ENCODE data around the gene MYEOV.

Gene MYEOV

DNA sequence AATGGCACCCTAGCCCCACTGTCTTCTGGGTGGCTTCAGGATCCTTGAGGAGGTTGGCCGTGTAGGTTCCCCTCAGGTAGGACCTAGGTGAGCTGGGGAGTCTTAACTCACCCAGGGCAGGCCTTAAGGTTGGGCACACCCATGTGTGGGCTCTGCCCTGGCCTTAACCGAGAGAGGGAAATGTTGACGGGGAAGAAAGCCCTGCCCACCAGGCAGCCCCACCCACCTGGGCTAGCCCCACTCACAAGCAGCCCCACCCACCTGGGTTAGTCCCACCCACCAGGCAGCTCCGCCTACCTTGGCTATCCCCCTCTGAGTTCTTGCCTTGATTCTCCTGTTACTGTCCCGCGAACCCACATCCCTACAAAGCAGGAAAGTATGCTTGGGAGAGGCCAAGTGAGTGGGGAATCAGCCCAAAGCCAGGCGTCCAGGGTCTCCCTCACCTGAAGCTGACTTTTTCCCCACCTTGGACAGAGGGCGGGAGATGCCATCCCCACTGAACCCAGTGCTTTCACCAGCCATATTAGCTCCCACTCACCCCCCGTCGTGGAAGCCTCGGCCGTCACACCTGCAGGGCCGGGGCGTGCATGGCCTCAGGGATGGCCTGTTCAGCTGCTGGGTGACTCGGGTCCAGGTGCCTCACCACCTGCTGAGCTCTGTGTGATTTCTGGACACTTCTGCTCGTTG lies at the start of gene MYEOV:
MYEOV (plus strand) TSS at position 337 of the 687 bp plus-strand sequence. CDS start 1,200 bp downstream, outside the sequence.
- in situ Hi-C loops (cut with MboI; ENCODE audit: low sequenced_read_pairs) = loop anchor here (10.0 kb wide), 1 partner anchor 351 kb away; the partner anchor contains the start of gene CCND1

DNA sequence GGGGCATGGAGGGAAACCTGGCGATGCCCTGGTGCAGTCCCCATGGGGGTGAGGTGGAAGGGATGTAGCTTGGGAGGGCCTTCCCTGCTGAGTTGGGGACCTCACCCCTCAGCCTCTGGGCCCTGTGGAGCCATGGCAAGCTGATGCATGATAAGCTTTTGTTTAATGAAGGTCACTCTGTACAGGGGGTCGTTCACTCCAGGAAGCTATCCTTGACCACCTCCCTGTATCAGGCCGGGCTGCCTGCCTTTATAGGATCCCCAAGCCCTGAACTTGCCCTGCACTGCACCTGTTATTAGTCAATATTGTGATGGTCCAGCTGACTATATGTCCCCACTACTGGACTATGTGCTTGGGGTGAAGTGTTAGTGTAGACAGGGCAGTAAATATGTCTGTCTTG lies 49.7 kb upstream of the MYEOV start:
- in situ Hi-C loops (cut with MboI; ENCODE audit: low sequenced_read_pairs) = no loop called here

DNA sequence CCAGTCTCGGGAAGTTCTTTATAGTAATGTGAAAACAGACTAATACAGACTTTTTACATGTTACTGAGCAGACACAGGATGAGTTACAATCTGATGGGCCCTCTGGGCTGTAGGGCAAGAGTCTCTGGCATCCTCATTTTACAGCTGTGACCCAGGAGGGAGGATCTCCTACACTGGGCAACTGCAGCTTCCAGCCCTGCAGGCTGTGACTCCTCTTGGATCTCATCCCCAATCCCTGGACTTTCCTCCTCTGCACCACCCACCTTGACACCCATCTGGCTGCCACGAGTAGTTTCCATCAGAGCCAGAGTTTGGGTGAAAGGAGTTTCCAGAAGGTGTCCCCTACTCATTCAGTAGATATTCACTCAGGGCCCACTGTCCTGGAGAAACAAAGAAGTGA lies 48.9 kb upstream of the MYEOV start:
- in situ Hi-C loops (cut with MboI; ENCODE audit: low sequenced_read_pairs) = no loop called here

DNA sequence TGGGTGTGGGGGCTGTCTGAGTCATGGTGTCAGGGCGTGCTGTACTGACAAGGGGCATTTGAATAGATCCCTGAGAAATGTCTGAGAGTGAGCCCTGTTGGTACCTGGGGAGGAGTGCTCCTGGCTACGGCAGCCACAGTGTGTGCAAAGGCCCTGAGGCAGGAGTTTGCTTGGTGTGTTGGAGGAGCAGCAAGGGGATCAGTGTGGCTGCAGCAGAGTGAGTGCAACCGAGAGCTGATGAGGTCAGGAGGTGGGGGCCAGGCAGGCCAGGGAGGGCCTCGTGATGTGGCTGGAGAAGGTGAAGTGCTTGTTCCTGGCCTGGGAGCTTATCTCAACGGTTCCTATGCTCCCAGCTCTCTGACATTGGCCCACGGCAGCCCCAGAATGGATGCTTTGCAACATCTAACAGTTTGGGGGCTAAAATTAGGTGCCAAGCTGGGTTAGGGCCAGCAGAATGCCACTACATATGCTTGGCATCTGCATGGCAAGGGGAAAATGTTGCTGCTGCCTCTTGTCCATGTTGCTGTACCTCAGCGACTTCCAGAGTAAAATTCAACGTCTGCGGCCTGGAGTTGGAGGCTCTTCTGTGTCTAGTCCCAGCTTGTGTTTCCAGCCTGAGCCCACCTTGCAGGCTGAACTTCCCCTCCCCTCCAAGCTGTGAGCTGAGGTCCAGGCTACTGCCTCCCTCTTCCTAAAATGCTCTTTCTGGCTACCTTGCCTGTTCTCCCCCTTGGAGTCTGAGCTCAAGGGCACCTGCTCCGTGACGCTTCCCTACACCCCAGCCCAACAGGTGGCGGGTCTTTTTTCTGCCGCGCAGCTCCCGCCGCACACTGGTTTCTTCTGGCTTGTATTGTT lies 48.2 kb upstream of the MYEOV start:
- in situ Hi-C loops (cut with MboI; ENCODE audit: low sequenced_read_pairs) = no loop called here

DNA sequence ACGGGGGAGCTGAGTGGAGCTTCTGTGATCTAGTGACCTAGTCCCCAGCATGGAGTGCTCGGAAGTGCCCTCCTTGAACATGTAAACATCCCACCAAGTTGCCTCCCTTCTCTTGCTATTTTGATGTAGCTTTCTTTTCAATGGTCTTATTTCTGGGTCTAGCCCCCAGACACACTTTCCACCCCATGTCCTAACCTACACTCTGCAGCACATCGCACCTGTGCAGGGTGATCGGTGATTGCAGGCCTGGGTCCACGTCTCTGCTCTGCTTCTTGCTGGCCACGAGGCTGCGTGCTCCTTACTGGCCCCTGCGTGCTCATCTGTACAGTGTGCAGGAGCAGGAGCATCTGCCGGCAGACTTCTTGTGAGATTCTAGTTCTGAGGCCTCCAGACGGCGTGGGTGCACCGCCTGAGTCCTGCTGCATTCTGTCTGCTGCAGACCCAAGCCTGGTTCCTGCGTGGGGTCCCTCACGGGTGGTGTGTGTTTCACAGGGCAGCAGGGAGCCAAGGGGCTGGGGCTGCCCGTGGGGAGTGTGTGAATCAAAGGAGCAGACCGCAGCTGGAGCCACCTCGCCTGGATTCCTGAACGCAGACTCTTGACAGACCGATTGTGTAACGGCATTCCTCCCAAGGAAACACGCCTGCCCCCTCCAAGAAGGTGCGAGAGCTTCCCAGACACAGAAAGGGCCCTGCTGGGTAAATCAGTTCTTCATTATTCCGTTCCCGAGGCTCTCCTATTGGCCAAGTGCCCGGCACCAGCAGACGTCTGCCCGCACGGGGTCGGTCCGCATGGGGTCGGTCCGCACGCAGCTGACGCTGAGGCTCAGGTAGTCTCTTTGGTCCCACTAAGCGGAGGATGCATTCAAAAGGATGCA lies 44.4 kb upstream of the MYEOV start:
- in situ Hi-C loops (cut with MboI; ENCODE audit: low sequenced_read_pairs) = no loop called here

DNA sequence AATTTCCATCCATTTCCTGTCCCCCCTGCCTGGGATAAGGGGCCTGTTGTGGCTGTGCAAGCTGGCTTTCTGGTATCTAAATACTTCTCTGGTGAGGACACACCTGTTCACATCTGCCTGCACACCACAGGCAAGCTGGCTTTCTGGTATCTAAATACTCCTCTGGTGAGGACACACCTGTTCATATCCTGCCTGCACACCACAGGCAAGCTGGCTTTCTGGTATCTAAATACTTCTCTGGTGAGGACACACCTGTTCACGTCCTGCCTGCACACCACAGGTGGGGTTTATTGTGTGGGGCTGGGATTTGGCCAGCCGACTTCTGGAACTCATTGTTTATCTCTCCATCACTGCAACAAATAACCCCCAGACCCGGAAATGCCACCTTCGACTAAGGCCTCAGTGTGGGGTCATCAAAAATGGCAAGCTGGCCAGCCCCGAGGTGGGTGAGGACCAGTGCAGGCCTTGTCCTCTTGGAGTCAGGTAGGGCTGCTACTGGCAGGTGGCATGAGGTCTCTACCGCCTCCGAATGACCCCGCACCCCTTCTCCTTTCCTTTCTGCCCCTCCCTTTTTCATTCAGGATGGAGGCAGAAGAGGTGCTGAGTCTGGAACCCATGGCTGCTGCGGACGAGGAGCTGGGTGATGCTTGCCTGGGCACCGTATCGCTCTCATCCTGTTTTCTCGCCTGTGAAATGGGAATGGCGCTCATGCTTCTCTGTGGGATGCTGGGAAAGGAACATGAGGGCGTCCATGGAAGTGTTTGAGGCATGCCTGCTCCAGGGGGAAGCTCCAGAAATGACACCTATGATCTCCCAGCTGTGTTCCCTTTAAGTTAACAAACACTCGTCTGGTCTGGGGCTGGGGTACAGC lies 43.5 kb upstream of the MYEOV start:
- in situ Hi-C loops (cut with MboI; ENCODE audit: low sequenced_read_pairs) = no loop called here

DNA sequence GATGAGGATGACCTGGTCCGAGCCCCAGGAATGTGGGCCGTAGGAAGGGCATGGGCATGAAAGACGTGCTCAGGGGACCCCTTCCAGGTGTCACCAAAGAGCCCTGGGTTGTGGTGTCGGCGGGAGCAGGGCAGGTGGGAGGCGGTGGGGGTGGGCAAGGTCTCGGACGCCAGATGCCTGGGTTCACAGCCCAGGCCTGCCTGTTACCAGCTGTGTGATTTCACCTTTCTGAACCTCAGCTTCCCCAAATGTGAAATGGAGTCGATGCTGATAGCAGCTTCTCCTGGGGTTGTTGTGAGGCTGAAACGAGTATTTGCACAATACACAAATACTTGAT lies 42.9 kb upstream of the MYEOV start:
- in situ Hi-C loops (cut with MboI; ENCODE audit: low sequenced_read_pairs) = no loop called here

DNA sequence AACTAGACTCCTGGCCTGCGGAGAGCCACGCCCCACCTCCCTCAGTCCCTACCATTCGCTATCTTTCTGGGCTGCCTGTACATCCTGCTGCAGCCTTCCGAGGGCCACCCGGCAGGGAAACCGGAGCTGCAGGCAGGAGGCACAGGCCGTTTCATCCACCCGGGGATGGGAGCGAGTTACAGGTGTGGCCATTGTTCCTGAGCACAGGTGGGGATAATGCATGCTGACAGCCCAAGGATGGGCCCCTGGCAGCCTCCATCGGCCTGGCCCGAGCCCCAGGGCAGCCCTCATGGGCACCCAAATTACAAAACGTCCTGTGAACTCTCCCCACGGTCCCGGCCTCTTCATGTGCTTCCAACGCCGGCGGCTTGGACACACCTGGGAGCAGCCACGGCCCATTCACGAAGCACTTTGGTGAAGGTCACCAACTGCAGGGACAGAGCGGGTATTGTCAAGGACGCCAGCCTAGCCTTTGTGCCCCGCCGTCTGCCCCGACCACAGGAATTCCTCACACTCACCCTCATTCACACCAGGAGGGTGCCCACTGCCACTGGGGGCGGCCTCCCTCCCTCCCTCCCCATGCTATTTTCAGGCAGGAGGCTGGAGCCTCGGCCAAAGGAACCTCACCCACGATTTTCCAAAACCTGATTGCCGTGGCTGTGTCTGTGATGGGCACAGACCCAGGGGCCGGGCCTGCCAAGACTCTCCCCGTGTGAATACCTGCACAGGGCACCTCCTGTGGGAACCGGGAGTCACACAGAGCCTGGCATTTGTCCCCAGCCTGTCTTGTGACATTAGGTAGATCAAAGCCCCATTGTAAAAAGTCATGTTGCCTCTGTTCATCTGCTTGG lies 42.1 kb upstream of the MYEOV start:
- in situ Hi-C loops (cut with MboI; ENCODE audit: low sequenced_read_pairs) = no loop called here

DNA sequence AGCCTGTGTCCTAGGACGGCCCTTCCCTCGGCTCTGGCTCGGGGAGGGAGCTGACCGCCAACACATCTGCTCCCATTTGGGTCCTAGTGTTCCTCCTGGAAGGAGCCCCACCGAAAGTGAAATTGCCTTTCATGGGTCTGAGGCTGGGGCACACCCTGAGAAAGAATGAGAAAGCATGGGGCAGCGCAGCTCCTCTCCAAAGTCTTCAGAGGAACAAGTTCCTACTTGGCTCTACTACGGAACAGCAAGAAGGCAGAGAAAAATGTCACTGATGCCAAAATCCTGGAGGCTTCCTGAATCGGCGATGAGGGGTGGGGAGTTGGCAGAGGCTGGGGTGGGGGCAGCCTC lies 41.5 kb upstream of the MYEOV start:
- in situ Hi-C loops (cut with MboI; ENCODE audit: low sequenced_read_pairs) = no loop called here

DNA sequence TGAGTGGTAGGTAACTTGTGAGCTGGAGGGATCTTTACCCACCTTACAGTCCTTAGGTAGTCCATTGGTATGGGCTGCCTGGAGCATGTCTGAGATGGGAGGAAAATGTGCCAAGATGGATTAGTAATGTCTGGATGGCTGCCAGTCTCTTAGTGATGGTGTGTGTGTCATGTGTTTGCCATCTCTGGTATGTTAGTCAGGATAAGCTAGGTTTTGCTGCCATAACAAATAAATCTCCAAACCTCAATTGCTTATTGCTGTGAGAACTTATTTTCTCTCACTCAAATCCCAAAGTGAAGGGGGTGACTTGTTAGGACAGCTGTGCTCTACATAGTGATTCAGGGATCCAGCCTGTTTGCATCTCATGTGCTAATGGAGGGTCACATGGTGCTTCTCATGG lies 40.9 kb upstream of the MYEOV start:
- in situ Hi-C loops (cut with MboI; ENCODE audit: low sequenced_read_pairs) = no loop called here

DNA sequence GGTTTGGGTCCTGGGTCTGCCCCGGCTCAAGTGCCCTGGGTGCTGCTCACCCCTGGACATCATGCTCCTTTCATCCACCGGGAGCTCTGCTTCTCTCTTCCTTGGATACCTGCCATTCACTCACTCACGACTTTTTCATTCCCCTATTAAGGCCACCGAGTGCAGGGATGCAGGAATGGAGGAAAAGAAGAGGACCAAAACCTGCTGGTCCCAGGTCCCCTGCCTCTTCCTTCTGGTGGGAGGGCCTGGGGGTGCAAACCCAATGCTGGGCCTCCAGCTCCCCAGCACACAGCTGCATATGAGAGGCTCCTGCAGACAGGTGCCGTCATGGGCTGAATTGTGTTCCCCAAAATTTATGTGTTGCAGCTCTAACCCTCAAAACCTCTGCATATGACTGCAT lies 36.8 kb upstream of the MYEOV start:
- in situ Hi-C loops (cut with MboI; ENCODE audit: low sequenced_read_pairs) = no loop called here

DNA sequence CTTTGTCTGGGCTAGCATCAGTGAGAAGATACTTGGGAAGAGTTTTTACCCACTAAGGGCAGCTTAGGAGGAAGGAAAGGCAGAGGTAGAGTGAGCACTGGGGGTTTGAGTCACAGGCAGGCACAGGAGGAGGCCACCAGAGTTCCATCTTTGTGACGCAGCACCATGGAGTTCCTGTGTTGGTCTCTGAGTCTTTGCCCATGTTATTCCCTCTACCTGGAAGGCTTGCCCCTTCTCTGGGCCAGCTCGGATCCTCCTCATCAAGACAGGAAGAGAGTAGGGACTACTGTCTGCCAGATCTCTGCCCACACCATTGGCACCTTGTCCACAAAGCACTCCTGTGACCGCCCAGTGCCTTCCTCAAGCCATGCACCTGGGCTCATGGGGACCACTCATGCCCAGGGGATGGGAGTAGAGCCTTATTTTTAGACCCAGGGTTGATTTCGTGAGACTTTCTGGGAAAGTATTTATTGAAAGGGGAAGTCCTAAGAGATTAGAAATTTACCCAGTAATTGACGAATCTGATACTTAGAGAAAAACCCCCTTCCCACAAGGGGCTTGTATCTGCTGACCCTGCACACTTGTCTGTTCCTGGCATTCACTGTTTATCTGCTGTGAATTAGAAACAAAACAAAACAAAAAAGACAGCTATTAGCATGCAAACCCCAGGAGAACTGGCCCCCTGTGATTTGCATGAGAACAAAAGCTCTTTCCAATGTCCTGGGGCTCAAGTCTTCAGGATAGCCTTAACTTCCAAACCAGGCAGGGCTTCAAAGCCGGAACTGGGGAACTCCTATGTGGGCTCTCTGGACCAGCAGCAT lies 35.9 kb upstream of the MYEOV start:
- in situ Hi-C loops (cut with MboI; ENCODE audit: low sequenced_read_pairs) = no loop called here

DNA sequence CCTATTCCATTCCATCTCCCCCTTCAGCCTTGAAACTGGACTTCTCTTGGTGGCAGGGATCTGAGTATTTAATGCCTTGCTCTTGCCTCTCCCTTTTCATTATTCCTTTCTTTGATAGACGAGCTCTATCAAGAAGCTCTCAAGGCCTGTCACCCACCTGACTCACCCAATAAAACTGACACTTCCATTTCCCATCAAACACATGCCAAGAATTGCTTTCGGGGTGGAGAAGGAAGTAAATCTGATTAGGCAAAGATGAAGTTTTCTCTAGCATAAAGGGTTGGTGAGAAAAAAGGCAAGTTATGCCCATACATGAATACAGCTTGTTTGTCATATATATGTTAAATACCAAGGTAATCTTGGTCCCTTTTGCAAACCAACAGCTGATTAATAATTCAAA lies 34.9 kb upstream of the MYEOV start:
- in situ Hi-C loops (cut with MboI; ENCODE audit: low sequenced_read_pairs) = no loop called here

DNA sequence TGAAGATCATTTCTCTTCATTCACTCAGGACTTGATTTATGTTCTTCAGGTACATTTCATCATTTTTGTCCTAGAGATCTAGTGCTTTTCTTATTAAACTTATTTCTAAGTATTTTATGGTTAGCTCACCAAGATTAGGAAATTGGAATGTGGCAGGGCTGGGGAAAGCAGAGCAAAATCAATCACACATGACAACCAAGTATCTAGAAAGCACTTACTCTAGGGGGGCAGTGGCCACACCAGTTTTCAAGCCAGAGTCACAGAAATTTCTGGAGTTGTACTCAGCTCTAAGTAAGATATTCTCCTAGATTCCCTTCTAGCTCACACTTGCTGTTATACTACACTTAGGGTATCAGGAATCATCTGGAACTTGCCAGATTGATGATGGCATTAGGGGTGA lies 33.3 kb upstream of the MYEOV start:
- in situ Hi-C loops (cut with MboI; ENCODE audit: low sequenced_read_pairs) = no loop called here

DNA sequence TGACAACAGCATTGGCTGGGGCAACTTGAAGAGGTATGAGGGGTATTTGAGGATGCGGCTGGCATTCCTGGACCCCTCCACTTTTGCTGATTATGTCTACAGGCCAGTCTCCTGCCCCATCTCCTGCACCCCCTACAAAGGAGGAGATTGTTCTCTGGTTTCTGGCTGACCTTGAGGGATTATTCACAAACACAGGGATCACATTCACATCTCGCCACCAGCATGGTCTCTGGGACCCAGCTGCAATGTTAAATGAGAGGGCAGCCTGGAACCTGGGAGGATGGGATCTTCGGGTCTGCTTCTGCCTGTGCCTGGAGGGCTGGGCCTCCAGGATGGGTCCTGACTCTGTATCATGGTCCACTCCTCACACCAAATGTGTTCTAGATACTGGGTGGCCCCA lies 32.8 kb upstream of the MYEOV start:
- in situ Hi-C loops (cut with MboI; ENCODE audit: low sequenced_read_pairs) = no loop called here

DNA sequence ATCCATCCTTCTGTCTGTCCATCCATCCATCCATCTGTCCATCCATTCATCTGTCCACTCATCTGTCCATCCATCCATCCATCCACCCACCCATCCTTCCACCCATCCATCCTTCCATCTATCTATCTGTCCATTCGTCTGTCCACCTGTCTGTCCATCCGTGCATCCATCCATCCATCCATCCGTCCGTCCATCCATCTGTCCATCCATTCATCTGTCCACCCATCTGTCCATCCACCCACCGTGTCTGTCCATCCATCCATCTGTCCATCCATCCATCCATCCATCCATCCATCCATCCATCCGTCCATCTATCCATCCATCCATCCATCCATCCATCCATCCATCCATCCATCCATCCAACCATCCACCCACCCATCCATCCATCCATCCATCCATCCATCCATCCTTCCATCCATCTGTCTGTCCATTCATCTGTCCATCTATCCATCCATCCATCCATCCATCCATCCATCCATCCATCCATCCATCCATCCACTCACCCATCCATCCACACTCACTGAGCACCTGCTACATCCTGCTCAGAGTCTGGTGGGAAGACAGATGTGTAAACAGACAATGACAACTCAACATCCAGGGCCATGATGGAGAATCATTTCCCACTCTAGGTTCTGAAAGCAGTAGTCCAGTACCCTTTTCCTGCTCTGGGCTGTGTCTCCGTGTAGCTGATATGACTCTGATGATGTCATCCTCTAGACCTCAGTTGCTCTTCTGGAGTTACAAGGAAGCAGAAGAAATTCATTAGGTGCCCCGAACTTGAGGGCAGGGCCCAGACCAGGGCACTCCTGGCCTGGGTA lies 30.8 kb upstream of the MYEOV start:
- in situ Hi-C loops (cut with MboI; ENCODE audit: low sequenced_read_pairs) = no loop called here

DNA sequence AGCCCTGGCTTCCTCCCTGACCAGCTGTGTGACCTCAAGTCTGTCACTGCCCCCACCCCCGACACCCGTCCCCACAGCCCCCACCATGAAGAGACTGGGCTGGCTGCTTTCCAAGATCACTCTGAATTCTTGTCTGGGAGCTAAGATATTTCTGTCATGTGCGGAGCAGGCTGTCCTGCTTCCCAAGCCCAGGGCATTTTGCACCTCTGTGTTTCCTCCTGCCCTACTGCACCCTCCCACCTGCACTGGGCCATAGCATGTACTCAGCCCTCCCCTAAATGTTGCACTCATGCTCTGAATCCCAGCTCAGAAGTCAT lies 30.3 kb upstream of the MYEOV start:
- in situ Hi-C loops (cut with MboI; ENCODE audit: low sequenced_read_pairs) = no loop called here

DNA sequence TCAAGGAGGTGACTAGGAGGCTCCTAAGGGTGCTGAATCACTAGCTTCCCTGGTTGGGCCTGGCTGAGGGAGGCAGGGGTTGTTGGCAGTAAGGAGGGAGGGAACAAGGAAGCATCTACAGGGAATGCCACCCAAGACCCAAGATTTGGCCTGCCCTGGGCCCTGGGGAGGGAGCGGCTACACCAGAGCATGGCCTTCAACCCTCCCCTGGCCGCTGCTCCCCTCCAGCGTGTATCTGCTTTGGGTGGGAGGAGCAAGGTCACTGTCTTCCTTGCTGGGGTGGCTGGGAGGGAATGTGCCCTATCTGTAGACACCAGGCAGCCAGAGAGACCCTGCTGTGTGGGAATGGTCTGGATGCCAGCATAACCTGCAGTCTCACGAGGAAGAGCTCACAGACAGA lies 29.5 kb upstream of the MYEOV start:
- in situ Hi-C loops (cut with MboI; ENCODE audit: low sequenced_read_pairs) = no loop called here
